Islet of Langerhans (tissue), 1 donor: ENCODE results near the gene CHTF8.
"Not testable (repeated sequence)": the region's sequence is repeated elsewhere in the genome, so short reads cannot be mapped to it uniquely, and the experiment has no call there.

ENCODE experiments used
- FAIRE-seq: peaks from one replicate; lab custom pipeline; 2011; peaks lifted over from hg19 to GRCh38; lab: Jason Lieb, UNC

CHTF8 gene

DNA sequence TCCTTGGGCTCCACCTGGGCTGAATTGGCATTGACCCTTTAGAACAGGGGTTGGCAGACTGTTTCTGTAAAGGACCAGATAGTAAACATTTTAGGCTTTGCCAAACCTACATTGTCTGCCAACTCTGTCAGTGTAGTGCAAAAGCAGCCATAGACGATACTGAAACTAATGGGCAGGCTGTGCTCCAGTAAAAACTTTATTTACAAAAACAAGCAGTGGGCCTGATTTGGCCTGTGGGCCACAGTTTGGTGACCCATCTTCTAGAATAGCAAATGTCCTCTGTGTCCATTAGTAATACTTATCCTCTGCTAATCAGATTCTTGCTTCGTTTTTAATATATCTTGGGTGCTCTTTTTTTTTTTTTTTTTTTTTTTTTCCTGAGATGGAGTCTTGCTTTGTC lies 6.2 kb upstream of the CHTF8 start:
- no peak for FAIRE-seq

DNA sequence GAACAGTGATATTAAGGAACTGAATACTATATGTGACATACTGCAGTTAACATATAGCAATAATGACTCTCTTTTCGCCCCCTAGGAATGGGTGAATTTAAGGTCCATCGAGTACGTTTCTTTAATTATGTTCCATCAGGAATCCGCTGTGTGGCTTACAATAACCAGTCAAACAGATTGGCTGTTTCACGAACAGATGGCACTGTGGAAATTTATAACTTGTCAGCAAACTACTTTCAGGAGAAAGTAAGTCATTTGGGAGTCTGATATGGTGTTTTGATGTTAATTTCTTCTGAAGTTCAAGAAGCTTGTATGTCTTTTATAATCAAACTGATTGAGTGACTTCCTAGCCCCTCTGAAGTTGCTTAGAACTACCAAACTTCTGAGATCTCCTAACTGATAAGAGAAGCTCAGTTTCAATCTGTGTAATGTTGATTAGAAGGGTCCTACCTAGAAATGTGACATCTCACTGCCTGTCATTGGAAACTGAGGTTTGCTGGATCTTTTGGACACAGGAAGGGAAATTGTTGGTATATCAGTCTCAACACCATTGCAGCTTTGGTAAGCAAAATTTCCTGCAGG lies 1.1 kb upstream of the CHTF8 start:
- no peak for FAIRE-seq

DNA sequence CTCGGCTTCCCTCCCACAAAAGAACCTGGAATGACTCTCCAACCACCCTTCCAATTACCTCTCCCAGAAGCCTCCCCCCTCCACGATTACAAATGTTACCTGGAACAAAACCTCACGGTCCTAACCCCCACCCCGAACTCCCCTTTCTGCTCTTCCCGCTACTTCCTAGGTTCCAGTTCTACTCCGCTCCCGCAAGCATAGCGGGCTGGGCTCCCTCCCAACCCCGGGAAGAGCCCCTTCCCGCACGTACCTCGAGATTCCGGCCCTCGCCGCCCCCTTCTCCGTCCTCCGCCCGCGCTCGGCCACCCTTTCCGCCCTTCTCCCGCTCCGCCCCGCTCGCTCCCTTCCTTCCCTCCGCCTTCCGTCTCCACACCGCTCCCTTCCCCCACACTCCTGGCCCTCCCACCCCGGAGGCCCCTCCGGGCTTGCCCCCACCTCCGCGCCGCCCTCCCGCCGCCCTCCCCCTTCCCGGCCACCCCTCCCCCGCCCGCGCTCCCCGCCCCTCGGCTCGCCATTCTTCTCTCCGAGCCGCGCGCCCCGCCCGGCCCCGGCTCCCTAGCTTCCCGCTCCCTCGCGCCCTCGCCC lies 457 bp downstream of the CHTF8 start:
- FAIRE-seq: no peak

DNA sequence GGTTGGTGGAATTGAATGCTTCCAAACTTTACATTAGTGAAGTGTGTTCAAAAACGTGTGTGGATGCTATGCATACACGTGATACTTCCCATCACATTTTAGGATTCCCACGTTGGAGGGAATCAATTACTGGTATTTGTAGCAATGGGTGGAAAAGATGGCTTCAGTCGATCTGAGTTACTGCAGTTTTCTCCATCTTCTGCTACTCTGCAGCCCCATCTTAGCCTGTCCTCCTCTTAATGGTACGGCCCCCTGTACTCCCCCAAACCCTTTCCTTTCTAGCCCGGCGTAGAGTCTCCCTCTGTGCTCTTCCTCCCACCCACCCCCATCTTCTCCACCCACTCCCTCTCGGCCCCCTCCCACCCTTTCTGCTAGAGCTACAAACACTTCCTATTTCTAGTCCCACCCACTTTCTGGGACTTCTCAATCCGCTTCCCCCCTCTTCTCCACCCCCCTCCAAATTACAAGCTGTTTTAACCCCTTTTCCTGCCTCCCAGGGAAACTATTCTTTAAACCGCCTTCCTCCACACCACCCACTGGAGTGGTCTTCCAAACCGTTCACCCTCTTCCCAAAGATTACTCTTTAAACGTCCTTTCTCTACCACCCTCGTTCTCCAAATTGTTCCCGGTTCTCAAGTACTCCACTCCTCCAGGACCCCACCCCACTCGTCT lies 1.1 kb downstream of the CHTF8 start:
- no peak for FAIRE-seq

DNA sequence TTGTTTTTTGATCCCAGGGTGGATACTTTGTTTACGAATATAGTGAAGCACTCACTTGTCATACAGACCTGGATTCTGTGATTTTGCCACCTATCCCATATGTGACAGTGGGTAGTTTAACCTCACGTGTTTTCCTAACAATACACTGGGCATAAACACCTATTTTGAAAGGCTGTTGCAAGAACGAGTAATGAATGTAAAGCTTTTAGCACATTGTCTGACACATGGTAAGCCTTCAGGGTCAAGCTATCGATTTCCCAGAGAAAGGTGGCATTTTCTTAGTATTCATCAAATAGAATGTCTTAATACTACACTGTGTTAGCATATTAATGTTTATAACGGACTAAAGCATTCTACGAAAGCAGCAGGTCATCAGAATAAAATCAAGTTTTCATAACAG lies 1.9 kb downstream of the CHTF8 start:
- no peak for FAIRE-seq

DNA sequence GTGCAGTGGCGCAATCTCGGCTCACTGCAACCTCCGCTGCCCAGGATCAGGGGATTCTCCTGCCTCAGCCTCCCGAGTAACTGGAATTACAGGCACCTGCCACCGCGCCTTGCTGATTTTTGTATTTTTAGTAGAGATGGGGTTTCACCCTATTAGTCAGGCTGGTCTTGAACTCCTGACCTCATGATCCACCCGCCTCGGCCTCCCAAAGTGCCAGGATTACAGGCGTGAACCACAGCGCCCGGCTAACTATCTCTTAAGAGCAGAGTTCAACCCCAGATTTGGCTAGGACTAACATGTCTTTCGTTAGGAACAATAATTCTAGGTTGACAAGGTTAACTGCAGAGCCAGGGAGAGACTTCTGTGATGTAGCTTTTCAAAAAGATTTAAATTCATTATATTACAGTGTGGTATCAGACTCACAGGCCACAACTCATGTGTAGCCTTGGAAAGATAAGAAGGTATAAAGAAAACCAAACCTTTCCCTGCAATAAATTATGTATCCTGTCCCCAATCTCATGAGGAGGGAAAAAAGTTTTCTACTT lies 4.3 kb downstream of the CHTF8 start:
- no peak for FAIRE-seq

DNA sequence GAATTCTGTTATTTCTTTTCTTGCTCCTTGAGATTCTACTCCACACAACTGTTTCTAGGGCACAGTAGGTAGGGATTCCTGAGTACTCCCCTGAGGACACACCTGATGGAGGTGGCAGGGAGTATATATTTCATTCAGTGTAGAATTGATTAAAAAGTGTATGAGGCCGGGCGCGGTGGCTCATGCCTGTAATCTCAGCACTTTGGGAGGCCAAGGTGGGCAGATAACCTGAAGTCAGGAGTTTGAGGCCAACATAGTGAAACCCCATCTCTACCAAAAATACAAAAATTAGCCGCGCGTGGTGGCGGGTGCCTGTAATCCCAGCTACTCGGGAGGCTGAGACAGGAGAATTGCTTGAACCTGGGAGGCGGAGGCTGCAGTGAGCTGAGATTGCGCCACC lies 5.6 kb downstream of the CHTF8 start:
- FAIRE-seq: not testable (repeated sequence)

DNA sequence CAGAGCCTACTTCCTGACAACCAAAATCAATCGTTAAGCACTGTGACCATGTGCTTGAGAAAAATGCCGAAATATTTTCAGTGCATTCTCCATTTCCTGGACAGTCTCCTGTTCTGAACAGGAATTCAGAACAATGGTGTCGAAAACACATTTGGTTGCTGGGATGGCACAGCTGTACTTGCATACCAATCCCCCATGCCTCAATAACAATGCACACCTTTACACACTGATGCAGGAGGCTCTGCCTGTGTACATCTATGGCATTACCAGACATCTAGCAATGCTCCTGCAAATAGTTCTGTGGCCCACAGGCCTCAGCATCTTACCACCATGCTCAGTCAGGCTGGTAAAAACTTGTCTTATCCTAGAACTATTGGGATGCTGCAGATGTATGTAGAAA lies 6.2 kb downstream of the CHTF8 start:
- no peak for FAIRE-seq

DNA sequence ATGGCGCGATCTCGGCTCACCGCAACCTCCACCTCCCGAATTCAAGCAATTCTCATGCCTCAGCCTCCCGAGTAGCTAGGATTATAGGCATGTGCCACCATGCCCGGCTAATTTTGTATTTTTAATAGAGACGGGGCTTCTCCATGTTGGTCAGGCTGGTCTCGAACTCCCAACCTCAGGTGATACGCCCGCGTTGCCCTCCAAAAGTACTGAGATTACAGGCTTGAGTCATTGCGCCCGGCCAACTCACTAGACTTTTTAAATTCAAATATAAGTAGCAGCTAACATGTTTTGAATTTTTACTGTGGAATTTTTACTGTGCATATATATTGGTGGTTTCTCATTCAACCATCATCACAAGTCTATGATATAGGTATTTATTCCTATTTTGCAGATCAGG lies 7.4 kb downstream of the CHTF8 start:
- FAIRE-seq: not testable (repeated sequence)

DNA sequence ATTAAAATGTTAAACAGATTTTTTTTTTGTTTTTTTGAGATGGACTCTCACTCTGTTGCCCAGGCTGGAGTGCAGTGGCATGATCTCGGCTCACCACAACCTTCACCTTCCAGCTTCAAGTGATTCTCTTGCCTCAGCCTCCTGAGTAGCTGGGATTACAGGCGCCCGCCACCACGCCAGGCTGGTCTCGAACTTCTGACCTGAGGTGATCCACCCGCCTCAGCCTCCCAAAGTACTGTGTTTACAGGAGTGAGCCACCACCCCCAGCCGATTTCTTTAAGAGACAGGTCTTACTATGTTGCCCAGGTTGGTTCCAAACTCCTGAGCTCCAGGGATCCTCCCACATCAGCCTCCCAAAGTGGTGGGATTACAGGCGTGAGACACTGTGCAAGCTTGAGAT lies 8.0 kb downstream of the CHTF8 start:
- FAIRE-seq: not testable (repeated sequence)

DNA sequence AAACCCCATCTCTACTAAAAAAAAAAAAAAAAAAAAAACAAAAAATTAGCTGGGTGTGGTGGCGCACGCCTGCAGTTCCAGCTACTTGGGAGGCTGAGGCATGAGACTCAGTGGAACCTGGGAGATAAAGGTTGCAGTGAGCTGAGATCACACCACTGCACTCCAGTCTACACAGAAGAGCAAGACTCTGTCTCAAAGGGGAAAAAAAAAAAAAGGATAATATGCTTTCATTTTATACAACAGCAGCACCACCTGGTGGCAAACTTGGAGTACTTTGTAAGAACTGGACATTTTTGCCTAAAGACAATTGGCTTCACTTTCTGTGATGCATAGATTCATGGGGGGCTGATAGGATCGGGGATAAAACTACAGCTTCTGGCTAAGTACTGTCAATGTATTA lies 8.5 kb downstream of the CHTF8 start:
- peak; percentile 96 for FAIRE-seq

DNA sequence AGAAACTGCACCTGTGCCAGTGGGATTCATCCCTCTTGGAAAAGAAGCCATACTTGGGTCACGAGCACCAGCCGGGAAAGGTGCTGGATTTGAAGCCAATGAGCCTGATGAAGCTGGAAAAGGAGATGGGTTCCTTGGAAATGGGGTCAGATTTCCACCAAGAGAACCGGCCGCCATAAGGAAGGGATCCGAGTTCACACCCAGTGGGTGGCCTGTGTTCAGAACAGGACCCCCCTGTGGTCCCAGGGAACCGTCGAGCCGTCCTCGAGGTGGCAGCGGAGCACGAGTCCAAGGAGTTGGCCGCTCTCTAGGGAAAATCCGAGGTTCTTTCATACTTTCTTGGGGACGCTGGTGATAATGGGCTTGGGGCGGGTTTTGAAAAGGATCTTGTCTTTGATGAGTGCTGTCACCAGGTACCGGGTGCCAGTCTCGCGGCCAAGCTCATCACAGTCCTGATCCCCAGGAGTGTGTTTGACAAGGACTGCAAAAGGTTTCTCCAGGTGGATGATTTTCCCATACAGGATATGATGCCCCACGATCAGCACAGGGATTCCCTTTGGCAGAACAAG lies 12.2 kb downstream of the CHTF8 start:
- FAIRE-seq: no peak

DNA sequence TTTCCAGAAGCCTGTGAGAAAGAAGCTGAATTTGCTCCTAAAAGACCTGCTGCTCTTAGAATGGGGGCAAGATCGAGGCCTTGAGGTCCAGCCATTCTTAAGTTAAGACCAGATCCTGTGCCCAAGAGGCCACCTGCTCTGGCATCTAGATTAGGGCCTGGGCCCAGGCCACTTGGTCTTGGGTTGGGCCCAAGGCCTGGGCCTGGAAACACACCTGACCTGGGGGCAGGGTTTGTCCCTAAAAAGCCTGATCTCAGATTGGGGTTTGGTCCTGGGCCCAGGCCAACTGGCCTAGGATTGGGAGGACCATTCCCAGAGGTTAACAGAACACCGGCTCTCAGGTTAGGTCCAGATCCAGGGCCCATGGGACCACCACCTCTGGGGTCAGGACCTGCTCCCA lies 12.9 kb downstream of the CHTF8 start:
- FAIRE-seq: no peak

DNA sequence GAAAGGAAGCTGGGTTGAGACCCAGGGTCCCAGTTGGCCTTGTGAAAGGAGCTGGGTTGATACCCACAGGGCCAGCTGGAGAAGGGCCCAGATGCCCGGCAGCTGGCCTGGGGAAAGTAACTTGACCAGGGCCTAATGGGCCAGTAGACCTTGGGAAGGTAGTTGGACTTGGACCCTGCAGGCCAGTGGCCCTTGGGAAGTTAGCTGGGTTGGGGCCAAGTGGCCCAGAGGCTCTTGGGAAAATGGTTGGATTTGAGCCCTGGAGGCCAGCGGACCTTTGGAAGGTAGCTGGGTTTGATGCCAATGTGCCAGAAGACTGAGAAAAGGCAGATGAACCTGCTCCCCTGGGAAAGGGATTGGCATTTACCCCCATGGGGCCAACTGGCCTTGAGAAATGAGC lies 13.4 kb downstream of the CHTF8 start:
- FAIRE-seq: no peak

DNA sequence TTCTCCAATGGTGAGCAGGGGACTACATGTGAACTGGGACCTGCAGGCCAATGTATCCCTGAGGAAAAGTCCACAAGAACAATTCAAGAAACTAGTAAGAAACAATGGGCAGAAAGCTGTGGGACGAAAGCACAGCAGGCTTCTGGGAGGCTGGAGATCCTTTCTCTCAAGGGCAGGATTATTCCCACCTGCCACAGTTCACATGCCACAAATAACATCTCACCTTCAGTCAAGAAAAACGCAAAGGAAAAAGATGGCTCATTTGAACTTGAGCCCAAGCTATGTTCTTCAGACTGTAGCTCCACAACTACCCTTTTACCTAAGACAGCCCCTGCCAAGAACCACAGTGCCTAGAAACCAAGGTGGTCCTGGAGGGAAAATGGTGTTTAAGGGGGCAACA lies 13.9 kb downstream of the CHTF8 start:
- no peak for FAIRE-seq

DNA sequence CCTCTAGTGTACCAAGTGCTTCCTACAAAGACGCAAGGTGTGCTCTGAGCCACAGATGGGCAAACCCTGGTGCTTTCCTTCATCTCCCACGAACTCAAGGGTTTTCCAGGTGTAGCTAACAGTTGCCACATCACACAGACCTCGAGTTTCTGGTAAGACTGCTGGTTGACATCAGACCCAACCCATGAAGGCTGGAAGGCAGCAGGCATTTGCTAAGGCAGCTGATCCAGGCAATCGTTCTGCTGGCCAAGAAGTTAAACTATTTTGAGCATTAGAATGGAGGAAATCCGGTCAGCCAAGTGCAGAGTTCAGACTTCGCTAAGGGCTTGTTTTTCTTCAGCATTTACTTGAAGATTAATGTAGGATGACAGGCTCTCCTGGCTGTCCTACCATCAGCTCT lies 15.5 kb downstream of the CHTF8 start:
- FAIRE-seq: no peak

DNA sequence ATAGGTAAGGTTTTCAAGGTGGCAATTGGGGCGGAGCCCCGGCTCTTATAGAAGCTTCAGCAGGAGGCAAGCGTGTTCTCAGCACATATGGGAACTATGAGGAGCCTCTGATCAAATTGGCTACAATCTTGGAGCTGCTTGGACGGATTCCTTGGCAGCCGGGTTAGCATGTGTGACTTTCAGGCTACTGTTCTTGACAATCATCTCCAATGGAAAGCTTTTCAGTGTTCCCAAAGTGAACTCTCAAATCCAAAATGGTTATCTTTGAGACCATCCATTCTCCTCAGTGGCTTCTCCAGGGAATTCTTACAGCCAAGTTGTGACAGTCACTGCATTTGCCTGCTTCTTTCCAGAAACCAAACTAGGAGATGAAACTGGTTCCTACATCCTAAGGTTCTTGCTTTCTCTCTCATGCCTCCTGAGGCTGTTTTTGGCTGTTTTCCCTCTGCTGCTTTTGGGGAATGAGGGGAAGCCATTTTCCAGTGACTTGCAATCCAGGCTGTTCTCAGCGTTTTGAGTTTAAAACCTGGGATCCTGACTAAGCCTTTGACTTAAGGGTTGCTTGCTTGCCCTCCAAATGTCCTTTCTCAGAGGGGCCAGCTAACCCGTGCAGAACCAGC lies 16.0 kb downstream of the CHTF8 start:
- FAIRE-seq: no peak

DNA sequence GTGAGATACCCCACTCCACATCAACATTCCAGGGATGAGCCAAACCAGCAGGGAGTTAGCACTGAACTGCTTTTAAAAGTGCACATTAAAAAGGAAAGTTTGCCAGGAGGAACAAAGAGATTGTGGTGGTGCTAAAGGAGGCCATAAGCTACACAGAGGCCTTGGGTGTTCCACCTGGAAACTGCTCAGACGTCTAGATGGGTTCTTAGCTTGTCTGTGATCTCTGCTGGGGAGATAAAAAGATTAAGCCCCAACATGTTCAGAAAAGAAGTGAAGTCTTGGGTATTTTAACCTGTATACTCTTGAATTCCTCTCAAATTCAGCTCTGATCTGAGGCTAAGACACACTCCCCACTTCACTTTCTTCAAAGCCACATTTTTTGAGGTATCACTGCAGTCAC lies 16.6 kb downstream of the CHTF8 start:
- no peak for FAIRE-seq

DNA sequence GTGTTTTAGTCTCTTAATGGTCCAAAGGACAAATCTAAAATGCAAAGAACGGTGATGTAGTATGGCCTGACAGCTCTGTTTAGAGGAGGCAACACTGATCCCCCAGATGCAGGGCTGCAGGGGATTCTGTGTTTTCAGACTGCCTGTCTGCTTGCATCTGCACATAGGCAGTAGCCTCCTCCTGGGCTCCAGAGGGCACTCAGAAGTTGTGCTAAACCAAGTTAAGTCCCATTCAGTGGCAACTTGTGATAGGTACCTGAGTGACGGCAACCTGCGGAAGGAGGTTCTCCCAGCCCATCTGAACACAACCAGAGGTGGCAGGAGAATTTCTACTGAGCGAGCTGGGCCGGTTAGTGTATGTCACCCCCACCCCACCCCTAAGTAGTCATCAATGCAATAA lies 17.0 kb downstream of the CHTF8 start:
- no peak for FAIRE-seq

DNA sequence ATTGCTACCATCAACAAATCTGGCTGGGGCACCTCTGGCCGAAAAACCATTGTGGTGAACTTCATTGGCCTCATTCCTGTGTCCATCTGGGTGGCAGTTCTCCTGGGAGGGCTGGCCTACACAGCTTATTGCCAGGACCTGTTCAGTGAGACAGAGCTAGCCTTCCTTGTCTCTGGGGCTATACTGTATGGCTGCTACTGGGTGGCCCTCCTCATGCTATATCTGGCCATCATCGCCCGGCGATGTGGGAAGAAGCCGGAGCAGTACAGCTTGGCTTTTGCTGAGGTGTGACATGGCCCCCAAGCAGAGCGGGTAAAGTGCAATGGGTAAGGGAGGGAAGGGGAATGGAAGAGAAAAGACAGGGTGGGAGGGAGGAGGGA lies 17.4 kb downstream of the CHTF8 start:
- FAIRE-seq: no peak

DNA sequence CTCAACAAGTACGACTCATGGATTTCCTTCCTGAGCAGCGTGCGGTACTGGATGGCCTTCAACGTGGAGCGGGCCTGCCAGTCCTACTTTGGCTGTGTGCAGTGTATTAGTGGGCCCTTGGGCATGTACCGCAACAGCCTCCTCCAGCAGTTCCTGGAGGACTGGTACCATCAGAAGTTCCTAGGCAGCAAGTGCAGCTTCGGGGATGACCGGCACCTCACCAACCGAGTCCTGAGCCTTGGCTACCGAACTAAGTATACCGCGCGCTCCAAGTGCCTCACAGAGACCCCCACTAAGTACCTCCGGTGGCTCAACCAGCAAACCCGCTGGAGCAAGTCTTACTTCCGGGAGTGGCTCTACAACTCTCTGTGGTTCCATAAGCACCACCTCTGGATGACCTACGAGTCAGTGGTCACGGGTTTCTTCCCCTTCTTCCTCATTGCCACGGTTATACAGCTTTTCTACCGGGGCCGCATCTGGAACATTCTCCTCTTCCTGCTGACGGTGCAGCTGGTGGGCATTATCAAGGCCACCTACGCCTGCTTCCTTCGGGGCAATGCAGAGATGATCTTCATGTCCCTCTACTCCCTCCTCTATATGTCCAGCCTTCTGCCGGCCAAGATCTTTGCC lies 17.9 kb downstream of the CHTF8 start:
- FAIRE-seq: no peak

DNA sequence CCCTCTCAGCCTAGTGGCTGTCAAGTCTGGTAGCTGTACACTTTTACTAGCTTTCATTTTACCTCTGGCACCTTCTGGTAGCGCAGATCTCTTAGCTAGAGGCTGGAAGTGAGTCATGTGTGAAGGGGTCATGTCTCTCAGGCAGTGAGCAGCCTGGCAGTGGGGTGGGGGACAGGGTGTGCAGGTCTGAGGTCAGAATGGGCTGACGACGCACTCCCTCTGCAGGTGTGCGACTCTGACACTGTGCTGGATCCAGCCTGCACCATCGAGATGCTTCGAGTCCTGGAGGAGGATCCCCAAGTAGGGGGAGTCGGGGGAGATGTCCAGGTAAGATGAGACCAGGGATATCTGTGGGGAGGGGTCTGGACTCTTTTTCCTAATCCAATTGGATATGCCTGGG lies 19.2 kb downstream of the CHTF8 start:
- FAIRE-seq: no peak
